NB4 (cell line): ENCODE measurements around the gene THEMIS.

ENCODE experiments used
- DNase-seq: peaks from one replicate; pipeline ENCODE4 v3.0.0; 2010; ENCODE audit warnings: low read depth
- H3K4me3 ChIP-seq: one replicate; pipeline ENCODE4 v1.5.1; 2011; ENCODE audit warnings: mild to moderate bottlenecking, low read depth, low read length, moderate library complexity
- MYC ChIP-seq: IDR thresholded peaks from 2 replicates; pipeline ENCODE4 v1.6.1; 2011; ENCODE audit warnings: low read depth, low read length
- POLR2A ChIP-seq: IDR thresholded peaks from 2 replicates; pipeline ENCODE4 v1.6.1; 2011; ENCODE audit warnings: mild to moderate bottlenecking; ENCODE audit not compliant: insufficient read length; ENCODE audit errors: extremely low read depth
- TF ChIP-seq, protein P1 (sequence below): IDR thresholded peaks from 2 replicates; pipeline ENCODE4 v1.6.1; 2011; ENCODE audit warnings: low read depth, low read length
- TF ChIP-seq, protein P2 (sequence below): IDR thresholded peaks from one replicate; pipeline ENCODE4 v1.5.1; 2012; ENCODE audit warnings: low read depth, low read length

THEMIS gene

DNA sequence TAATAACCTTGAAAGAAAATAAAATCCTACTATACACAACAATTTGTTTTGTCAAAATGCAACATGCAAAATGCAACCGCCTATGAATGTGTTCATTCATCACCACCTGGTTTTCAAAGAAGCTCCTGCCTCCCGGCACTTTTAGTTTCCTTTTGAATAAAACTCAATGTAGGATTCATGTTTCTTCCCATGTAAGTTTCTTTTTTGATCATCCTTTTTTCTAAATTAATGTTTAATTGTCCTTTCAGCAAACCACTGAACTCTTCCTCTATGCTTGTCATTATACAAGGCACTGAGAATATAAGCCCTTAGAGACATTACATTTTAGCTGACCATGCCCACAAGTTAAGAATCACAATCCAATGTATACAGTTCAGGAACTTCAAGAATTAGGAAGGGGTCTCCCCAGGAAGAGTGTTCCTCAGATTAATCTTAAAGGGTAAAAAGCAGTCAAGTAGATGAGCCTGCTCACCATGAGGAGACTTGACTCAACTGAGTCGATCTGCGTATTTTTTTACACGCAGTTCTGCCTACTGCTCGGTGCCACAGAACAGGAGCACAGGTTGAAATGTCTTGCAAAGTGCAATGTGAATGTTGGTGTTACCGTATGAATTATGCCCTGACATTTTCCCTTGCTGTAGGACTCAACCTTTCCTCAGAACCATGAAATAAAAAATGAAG is 7.2 kb upstream of the THEMIS start:
- TF ChIP-seq, protein P1, sequence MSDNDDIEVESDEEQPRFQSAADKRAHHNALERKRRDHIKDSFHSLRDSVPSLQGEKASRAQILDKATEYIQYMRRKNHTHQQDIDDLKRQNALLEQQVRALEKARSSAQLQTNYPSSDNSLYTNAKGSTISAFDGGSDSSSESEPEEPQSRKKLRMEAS: no peak
- no peak for TF ChIP-seq MYC
- TF ChIP-seq, protein P2, sequence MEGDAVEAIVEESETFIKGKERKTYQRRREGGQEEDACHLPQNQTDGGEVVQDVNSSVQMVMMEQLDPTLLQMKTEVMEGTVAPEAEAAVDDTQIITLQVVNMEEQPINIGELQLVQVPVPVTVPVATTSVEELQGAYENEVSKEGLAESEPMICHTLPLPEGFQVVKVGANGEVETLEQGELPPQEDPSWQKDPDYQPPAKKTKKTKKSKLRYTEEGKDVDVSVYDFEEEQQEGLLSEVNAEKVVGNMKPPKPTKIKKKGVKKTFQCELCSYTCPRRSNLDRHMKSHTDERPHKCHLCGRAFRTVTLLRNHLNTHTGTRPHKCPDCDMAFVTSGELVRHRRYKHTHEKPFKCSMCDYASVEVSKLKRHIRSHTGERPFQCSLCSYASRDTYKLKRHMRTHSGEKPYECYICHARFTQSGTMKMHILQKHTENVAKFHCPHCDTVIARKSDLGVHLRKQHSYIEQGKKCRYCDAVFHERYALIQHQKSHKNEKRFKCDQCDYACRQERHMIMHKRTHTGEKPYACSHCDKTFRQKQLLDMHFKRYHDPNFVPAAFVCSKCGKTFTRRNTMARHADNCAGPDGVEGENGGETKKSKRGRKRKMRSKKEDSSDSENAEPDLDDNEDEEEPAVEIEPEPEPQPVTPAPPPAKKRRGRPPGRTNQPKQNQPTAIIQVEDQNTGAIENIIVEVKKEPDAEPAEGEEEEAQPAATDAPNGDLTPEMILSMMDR: no peak
- no peak for TF ChIP-seq POLR2A
- no peak for DNase-seq
- H3K4me3 ChIP-seq: no peak overlapping the region

DNA sequence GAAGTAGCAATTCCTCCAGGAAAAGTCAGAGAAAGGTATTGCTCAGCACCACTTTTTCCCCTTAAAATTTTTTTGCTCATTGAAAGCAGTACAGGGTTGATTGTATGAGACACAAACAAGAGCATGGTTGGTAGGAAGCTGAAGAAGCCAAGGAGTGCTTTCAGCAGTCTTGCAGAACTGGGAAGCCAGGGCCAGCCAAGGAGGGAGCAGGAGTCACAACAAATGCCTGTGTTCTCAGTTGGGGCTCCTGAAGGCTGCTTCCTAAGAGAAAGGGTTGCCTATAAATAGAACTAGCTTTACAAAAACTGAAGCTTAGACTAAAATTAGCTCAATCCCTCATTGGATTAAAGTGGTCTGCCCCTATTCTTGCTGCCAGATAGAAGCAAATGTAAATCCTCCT is 3.3 kb upstream of the THEMIS start:
- no peak for TF ChIP-seq POLR2A
- TF ChIP-seq, protein P1: no peak
- TF ChIP-seq, protein P2: no peak
- no peak for TF ChIP-seq MYC
- no peak overlapping the region for H3K4me3 ChIP-seq
- DNase-seq: no peak

DNA sequence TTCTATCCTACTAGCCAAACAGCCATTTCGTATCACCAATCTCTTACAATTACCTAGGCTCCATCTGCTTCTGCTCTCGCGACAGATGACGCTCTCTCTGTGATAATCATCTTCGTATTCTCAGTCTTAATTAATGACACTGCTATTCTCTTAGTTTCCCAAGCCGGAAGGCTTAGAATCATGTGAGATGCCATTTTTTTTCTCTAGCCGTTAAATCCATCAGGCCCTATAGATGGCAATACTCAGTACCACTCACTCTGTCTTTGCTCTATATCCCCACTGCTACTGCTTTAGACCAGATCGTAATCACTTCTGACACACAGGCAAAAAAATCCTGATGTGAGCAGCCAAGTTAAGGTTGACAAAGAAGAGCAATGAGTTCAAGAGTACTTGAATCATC is 2.1 kb upstream of the THEMIS start:
- DNase-seq: no peak
- H3K4me3 ChIP-seq: no peak overlapping the region
- TF ChIP-seq MYC (no peak), POLR2A (no peak)
- TF ChIP-seq, protein P2: no peak
- TF ChIP-seq, protein P1: no peak

DNA sequence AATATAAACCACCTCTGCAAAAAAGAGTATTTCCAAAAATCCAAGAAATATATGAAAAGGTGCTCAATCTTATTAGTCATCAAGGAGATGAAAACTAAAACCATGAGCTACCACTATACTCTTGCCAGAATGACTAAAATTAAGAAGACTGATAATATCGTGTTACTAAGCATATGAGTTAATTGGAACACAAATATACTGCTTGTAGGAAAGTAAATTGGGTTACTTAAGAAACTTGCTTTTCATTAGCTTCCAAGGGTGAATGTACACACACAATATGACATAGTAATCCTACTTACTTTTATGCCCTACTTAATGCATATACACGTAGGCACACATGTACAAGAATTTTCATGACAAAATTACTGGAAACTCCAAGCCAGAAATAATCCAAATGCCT is 3.4 kb downstream of the THEMIS start:
- no peak for DNase-seq
- no peak overlapping the region for H3K4me3 ChIP-seq
- TF ChIP-seq, protein P2: no peak
- no peak for TF ChIP-seq POLR2A
- TF ChIP-seq, protein P1: no peak
- no peak for TF ChIP-seq MYC

DNA sequence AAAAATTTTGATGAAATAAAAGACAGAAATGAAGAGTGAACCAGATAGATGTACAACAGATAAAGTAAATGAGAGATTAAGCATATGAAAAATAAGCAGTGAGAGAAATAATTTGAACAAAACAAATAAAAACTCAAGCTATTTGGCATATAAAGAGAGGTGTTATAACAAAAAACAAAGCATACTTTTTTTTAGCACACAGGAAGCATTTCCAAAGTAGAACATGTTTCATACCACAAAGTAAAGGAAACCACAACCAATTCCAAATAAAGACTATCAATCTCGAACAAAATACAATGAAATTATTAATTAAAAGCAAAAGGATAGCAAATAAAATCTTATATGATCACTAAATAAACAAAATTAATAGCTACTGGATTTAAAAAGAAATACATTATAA is 6.8 kb downstream of the THEMIS start:
- no peak overlapping the region for H3K4me3 ChIP-seq
- DNase-seq: no peak

More for the DNA sequence above, 6.8 kb downstream of the THEMIS start:
- no peak for TF ChIP-seq MYC
- TF ChIP-seq, protein P1: no peak
- TF ChIP-seq POLR2A: no peak
- TF ChIP-seq, protein P2: no peak
